ENCODE results near the gene ELL3.
A peak's percentile ranks its signal among the peaks of the same experiment; 100 is the strongest.

Gene ELL3

DNA sequence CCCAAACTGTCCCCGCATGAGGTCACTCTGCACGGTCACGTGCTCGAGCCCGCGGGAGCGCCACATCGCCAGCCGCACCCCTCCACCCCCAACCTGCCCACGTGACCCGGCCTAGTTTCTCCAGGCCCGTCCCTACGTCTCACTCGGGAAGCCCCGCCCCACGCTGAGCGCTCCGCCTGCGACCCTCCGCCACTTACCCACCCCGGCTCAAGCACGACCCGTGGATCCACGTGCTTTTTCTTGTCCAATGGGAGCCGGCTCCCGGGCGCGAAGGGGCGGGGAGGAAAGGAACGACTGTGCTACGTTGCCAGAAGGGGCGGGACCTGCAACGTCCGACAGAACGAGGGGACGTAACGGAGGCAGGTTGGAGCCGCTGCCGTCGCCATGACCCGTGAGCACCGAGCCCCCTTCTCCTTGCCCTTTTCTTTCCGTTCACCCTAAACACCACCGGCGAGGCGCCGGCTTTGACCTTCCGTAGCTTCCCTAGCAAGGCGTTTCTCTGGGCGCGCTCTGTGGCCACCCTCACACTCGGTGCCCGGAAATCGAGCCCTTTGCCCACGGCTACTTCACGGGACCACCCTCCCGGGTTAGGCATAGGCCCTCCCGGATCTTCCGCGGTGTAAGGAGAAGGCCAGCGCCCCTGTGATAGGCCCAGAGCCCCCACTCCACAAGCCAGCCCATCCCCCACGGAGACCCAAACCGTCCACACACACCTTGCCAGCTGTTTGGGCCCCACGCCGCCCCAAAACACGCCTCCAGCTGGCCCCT, 15.4 kb upstream of the ELL3 start, which contains the start of gene SERF2:
TSS of gene SERF2 (plus strand) at position 328 of the 768 bp plus-strand sequence. CDS start at position 385, 57 bp downstream.
- Histone ChIP-seq H3K9me3 (no peaks in the 10 kb centered on the region), H3K27me3 (no peaks in the 10 kb centered on the region), H3K4me2 (peak within 1 kb of the TSS; percentile 94), H4K20me1 (peaks cover 47% of the 10 kb centered on the region), H3K4me1 (peaks cover 35% of the 10 kb centered on the region), H3K27ac (peak within 1 kb of the TSS; percentile 95), H3K9ac (peak within 1 kb of the TSS; percentile 98), H3K4me3 (peak within 1 kb of the TSS; percentile 99), H3K36me3 (peaks cover 42% of the 10 kb centered on the region)
- no peak for TF ChIP-seq Cebpa-rat (IDR thresholded peaks at IDR 0.05)

DNA sequence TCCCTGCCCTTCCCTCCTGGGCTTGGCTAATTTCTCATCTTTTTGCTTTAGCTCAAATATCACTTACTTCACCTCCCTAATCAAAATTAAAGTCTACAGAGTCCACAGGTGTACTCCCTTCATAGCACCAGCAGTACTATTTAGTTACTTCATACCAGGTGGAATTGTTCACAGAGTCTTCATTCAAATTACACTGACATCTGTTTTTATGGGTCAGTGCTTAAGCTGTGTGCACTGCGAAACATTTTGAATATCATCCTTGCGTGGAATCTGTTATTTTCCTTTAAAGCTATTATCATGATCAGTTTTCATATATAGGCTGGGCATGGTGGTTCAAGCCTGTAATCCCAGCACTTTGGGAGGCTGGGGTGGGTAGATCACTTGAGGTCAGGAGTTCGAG, 12.6 kb upstream of the ELL3 start:
- H4K20me1 ChIP-seq = peaks cover 21% of the 10 kb centered on the region
- no peaks in the 10 kb centered on the region for H3K9me3 ChIP-seq
- H3K9ac ChIP-seq = no peak overlapping the region
- H3K27me3 ChIP-seq = no peaks in the 10 kb centered on the region
- H3K4me1 ChIP-seq = peaks cover 30% of the 10 kb centered on the region
- no peak overlapping the region for H3K4me3 ChIP-seq
- peaks cover 14% of the 10 kb centered on the region for H3K36me3 ChIP-seq
- TF ChIP-seq Cebpa-rat (IDR thresholded peaks at IDR 0.05) = no peak
- H3K27ac ChIP-seq = no peak overlapping the region
- H3K4me2 ChIP-seq = no peak overlapping the region

DNA sequence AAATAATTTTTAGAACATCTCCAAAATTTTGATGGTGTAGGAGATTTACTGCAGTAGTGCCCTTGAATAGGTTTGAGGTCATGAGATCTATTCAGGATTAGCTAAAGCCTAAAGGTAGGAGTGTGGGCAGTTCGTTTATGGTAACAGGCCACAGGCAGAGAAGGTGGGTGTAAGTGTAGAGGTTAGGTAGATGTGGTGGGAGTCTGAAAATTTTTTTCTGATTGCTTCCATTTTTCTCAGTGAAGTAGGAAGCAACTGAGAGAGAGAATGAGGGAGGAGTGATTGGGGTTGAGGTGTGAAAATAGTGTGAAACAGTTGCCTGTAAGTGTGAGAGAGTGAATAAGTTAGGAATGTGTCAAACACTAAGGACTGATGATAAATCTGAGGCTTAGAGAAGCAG, 2.2 kb upstream of the ELL3 start:
- Histone ChIP-seq H3K36me3 (peaks cover 5% of the 10 kb centered on the region), H4K20me1 (peaks cover 27% of the 10 kb centered on the region), H3K9ac (no peak overlapping the region), H3K4me1 (peaks cover 38% of the 10 kb centered on the region), H3K9me3 (no peaks in the 10 kb centered on the region), H3K27me3 (no peaks in the 10 kb centered on the region), H3K4me2 (no peak overlapping the region), H3K4me3 (no peak overlapping the region), H3K27ac (no peak overlapping the region)
- TF ChIP-seq Cebpa-rat (IDR thresholded peaks at IDR 0.05) = no peak

DNA sequence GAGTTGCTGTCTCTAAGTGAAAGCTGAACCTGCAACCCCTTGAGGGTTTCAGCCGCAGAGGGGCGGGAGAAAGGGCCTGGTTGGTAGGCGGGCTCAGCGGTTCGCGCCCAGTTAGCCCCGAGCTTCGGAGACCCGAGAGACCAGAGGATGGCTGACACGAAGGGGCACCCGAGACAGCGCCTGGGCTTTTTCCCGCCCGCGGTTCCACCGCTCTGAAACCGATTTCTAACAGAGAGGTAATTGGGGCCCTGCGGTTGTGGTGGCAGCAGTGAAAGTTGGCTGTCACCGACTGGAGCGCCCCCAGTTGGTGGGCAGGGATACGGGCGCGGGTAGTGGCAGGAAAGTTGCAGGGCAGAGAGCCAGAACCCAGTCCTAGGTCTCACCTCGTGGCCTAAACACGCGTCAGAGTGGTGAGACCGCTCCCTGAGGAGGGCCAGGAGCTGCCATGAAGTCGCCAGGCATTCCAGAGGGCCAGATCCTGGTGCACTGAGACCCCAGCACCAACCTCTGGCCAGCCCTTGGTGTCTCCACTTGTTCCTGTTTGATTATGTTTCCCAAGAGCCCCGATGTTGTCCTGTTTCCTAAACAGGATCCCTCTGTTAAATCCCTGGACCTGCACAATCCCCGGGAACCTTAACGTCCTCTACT, 625 bp upstream of the ELL3 start:
- H3K27me3 ChIP-seq = no peaks in the 10 kb centered on the region
- peaks cover 43% of the 10 kb centered on the region for H4K20me1 ChIP-seq
- peak overlapping the region; percentile 86 for H3K27ac ChIP-seq
- H3K4me1 ChIP-seq = peaks cover 39% of the 10 kb centered on the region
- peak overlapping the region; percentile 82 for H3K9ac ChIP-seq
- peak overlapping the region; percentile 67 for H3K4me3 ChIP-seq
- peaks cover 21% of the 10 kb centered on the region for H3K36me3 ChIP-seq
- peak overlapping the region; percentile 93 for H3K4me2 ChIP-seq
- no peak for TF ChIP-seq Cebpa-rat (IDR thresholded peaks at IDR 0.05)
- H3K9me3 ChIP-seq = no peaks in the 10 kb centered on the region

DNA sequence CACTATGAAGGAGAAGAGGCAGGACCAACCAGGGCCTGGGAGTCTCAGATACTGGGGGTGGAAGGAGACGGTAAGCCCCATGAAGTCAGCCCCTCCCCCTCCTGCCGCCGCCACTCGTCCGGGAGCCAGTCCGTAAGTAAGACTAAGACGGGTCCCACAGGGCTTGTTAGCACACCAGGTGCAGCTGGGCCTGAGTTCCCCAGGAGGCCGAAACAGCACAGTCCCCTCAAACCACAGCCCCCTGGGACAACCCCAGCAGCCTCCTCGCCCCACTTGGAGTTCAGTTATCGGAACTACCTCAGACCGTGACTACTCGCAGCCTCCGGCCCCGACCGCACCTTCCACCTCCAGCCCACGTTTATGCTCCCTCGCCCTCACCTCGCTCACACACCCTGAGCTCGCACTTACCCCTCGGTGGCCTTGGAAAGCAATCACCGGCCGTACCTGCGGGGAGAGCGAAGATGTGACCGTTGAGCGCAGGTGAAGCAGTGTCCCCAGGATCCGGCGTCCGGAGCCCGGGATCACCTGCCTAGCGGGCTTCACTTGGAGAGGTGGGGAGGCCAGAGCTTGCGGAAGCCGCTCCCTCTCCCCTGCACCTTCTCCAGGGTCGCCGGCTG, 557 bp downstream of the ELL3 start:
- H3K4me2 ChIP-seq = peak overlapping the region; percentile 93
- no peaks in the 10 kb centered on the region for H3K9me3 ChIP-seq
- H3K4me1 ChIP-seq = peaks cover 39% of the 10 kb centered on the region
- H3K27ac ChIP-seq = peak overlapping the region; percentile 86
- no peak for TF ChIP-seq Cebpa-rat (IDR thresholded peaks at IDR 0.05)
- peak overlapping the region; percentile 67 for H3K4me3 ChIP-seq
- H3K9ac ChIP-seq = peak overlapping the region; percentile 82; the same call in 1 of the 2 replicates
- H3K27me3 ChIP-seq = no peaks in the 10 kb centered on the region
- peaks cover 33% of the 10 kb centered on the region for H3K36me3 ChIP-seq
- H4K20me1 ChIP-seq = peaks cover 53% of the 10 kb centered on the region

DNA sequence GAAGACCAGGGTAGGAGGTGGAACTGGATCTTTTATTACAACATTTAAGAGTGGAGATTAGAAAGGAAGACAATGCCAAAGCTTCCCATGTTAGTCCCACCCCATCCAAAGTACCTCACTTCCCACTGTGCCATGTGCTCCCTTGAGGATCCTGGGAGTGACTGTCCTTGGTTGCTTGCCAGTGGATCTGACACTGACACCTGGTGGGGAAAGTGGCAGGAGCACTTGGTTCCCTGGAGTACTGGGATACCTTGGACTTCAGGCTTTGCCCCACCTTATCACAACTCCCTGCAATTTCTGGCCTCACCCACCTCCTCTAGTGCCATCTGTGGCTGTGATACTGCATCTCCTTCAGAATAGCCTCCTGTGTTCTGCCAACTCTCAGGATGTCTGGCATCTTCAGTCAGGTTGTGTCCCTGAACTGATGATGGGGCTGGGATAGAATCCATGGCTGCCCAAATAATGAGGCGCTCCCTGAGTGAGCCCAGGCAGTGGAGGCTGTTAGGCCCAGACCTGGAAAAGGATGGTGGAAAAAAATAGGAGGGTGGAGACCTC, 1.3 kb downstream of the ELL3 start:
- Histone ChIP-seq H3K9ac (no peak overlapping the region), H3K4me2 (peak overlapping the region; percentile 93), H3K4me3 (peak overlapping the region; percentile 67), H4K20me1 (peaks cover 53% of the 10 kb centered on the region), H3K27ac (0 out of 2 replicates have a peak overlapping the region, but pooled peaks have one; percentile 0), H3K36me3 (peaks cover 40% of the 10 kb centered on the region), H3K9me3 (no peaks in the 10 kb centered on the region), H3K4me1 (peaks cover 39% of the 10 kb centered on the region), H3K27me3 (no peaks in the 10 kb centered on the region)
- TF ChIP-seq Cebpa-rat (IDR thresholded peaks at IDR 0.05) = no peak

DNA sequence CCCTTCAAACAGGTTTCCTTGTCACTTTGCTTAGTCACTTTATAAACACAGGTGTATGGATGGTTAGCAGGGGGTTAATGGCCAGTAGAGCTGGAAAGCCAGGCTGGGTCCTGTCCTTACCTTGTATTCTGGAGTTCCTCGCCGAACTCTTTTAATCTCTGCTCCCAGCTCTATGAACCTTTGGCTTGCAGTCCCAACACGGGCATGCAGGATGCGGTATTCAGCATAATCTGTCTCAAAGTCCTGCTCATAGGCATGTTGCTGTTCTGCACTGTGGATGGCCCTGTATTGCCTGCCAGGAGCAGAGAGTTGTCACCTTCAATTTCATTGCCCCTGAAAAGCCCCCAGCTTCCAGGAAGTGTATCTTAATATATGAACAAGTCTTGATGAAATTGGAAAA, 2.7 kb downstream of the ELL3 start:
- H3K36me3 ChIP-seq = peaks cover 54% of the 10 kb centered on the region
- H3K9ac ChIP-seq = no peak overlapping the region
- peaks cover 39% of the 10 kb centered on the region for H3K4me1 ChIP-seq

DNA sequence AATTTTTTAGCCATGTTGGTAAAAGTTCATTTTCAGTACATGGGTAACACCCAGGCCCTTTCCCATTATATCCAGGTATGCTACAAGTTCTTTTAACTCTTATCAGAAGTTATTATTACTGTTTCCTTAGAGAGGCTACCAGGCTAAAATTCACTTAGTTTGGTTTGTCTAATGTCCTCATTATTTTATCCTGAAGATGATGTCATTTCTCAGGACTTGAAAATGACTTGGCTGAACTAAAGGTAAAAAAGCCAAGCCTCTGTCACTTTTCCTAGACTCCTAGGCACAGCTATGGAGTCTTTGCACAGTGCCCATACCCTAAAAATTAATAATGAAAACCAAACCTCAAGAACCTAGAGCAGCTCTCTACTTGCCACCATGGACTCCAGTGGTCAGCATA, 4.1 kb downstream of the ELL3 start:
- H3K4me3 ChIP-seq = no peak overlapping the region
- no peak overlapping the region for H3K4me2 ChIP-seq
- no peak overlapping the region for H3K9ac ChIP-seq
- H3K27me3 ChIP-seq = no peaks in the 10 kb centered on the region
- peaks cover 74% of the 10 kb centered on the region for H4K20me1 ChIP-seq
- no peak overlapping the region for H3K27ac ChIP-seq
- peaks cover 69% of the 10 kb centered on the region for H3K36me3 ChIP-seq
- H3K9me3 ChIP-seq = no peaks in the 10 kb centered on the region
- TF ChIP-seq Cebpa-rat (IDR thresholded peaks at IDR 0.05) = no peak
- H3K4me1 ChIP-seq = peaks cover 30% of the 10 kb centered on the region

More for the DNA sequence above, 2.7 kb downstream of the ELL3 start:
- Histone ChIP-seq H3K27ac (no peak overlapping the region), H3K4me3 (no peak overlapping the region), H3K4me2 (no peak overlapping the region), H3K27me3 (no peaks in the 10 kb centered on the region), H3K9me3 (no peaks in the 10 kb centered on the region), H4K20me1 (peaks cover 65% of the 10 kb centered on the region)
- no peak for TF ChIP-seq Cebpa-rat (IDR thresholded peaks at IDR 0.05)

DNA sequence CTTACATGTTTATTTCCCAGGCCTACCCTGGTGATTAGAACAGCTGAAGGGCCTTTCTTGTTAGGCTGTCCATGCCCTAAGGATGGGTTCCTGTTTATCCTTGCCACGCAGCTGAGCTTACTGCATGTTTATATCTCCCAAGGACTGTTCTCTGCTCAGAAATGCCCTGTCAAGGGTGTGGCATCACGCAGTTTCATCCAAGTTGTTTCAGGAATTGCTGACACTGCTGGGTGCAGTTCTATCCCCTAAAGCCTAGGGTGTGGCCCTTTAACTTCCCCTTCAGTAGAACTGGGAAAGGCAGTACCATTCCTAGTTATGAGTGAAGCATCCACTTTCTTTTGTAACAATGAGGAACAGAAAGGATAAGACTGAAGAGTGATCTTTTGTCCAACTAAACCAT, 5.0 kb downstream of the ELL3 start:
- TF ChIP-seq Cebpa-rat (IDR thresholded peaks at IDR 0.05) = no peak
- peaks cover 28% of the 10 kb centered on the region for H3K4me1 ChIP-seq
- no peak overlapping the region for H3K4me3 ChIP-seq
- H3K27me3 ChIP-seq = no peaks in the 10 kb centered on the region
- peaks cover 74% of the 10 kb centered on the region for H4K20me1 ChIP-seq
- H3K27ac ChIP-seq = no peak overlapping the region
- no peak overlapping the region for H3K9ac ChIP-seq
- H3K36me3 ChIP-seq = peaks cover 77% of the 10 kb centered on the region
- no peak overlapping the region for H3K4me2 ChIP-seq
- no peaks in the 10 kb centered on the region for H3K9me3 ChIP-seq
